ENCODE data around the gene CPT1A. TPM values are rescaled to one million over a fixed set of nuclear protein-coding genes. Genes with fewer than 3 reads are reported as not detected.
"Not testable (repeated sequence)": the region's sequence is repeated elsewhere in the genome, so short reads cannot be mapped to it uniquely, and the experiment has no call there.

Gene CPT1A
- 10 to 100 TPM; 31.6 to 37.1 (median 35.4) TPM for polyA plus RNA-seq (ENCODE audit: insufficient read length in 4 of 4)

DNA sequence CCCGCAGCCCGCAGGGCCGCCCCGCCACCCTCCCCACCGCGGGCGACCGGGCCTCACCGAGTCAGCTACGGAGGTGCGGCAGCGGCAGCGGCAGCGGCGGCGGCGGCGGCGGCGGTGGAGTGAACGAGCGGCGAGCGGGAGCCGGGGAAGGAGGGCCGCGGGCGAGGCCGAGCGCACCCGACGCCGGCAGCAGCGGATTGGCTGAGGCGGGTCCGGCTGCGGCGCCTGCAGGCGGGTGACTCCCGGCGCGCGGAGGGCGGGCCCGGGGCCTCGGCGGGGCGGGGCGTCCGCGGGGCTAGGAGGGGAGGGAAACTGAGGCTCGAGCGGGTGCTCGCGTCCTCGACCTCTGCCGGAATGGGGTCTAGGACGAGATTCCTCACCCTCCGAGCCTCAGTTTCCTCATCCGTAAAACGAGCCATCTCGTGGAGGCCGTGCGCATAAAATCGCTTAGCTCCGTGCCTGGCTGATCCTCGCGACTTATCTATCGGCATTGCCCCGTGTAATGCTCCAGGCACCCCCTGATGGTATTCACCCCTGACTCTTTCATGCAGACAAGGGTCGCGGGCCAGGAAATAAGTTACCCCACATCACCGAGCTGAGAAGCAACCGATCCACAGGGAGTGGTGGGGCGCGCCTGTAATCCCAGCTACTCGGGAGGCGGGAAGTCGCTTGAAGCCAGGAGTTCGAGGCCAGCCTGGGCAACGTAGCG, at the start of gene CPT1A:
Gene CPT1A, minus strand, starts transcription at position 199 of the 709 bp plus-strand sequence. CDS start 26,442 bp downstream, outside the sequence.
- no peak for DNase-seq (ENCODE audit: low read depth in 4 of 4, low spot score in 3 of 4)

DNA sequence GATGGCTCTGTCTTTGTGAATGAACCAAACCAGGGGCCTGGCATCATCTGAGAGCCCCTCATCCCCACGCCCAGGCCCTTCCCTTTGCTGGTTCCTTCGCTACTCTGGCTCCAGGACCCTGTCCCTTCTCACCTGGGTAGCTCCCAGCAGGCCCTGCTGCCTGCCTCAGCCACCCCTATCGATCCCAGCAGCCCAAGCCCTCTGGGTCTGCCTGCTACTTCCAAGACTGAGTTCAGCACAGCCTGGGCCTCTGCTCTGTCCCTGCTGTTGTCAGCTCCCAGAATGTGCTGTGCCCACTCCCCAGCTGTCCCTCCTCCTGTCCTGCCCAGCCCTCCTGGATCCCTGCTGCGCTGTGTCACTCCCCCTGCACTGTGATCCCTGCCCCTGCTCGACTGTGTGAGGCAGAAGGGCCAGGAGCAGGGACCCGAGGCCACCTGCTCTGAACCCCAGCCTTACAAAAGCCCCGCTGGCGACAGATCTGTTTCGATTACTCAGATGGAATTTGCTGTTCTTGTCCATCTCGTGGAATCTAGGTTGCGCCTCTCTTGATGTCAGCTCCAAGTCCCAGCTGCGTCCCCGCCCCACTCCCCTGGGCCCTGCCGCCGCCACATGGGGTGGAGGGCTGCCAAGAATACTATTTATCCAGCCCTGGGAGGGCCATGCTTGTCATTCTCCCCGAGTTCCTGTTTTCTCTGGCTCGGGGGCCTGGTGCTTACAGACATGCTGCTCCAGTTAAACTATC, 48.9 kb upstream of the CPT1A start:
- DNase-seq (ENCODE audit: low read depth in 4 of 4, low spot score in 3 of 4): no peak

GRCh38 chr11:68889948-68890446, 48.3 kb upstream of the CPT1A start:
- no peak for DNase-seq (ENCODE audit: low read depth in 4 of 4, low spot score in 3 of 4)

DNA sequence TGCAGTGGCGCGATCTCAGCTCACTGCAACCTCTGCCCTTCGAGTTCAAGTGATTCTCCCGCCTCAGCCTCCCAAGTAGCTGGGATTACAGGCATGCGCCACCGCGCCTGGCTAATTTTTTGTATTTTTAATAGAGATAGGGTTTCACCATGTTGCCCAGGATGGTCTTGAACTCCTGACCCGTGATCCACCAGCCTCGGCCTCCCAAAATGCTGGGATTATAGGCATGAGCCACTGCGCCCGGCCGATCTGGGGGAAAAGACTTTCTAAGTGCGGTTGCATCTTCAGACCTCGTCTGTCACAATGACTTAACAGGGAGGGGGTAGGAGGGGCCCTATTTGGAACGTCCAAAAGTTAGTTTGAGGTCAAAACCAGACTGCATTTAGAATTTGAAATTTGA, 43.1 kb upstream of the CPT1A start:
- DNase-seq (ENCODE audit: low read depth in 4 of 4, low spot score in 3 of 4): not testable (repeated sequence)

DNA sequence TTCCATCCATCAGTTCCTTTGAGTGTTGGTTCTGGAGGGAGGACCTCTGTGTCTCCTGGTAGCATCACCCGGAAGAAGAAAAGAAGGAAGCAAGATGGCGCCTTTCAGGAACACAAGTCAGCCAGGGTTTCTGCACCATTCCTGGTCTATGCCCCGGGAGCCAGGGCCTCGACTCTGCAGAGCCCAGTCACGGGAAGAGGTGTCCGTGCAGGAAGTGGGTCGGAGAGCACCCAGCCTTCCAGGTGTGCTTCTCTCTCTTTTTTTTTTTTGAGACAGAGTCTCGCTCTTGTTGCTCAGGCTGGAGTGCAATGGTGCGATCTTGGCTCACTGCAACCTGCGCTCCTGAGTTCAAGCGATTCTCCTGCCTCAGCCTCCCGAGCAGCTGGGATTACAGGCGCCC, 40.7 kb upstream of the CPT1A start:
- DNase-seq (ENCODE audit: low read depth in 4 of 4, low spot score in 3 of 4): no peak

- no peak for DNase-seq (ENCODE audit: low read depth in 4 of 4, low spot score in 3 of 4)
Measured at GRCh38 chr11:68881320-68881719, 39.6 kb upstream of the CPT1A start.

GRCh38 chr11:68880851-68881250, 39.1 kb upstream of the CPT1A start:
- DNase-seq (ENCODE audit: low read depth in 4 of 4, low spot score in 3 of 4): no peak

DNA sequence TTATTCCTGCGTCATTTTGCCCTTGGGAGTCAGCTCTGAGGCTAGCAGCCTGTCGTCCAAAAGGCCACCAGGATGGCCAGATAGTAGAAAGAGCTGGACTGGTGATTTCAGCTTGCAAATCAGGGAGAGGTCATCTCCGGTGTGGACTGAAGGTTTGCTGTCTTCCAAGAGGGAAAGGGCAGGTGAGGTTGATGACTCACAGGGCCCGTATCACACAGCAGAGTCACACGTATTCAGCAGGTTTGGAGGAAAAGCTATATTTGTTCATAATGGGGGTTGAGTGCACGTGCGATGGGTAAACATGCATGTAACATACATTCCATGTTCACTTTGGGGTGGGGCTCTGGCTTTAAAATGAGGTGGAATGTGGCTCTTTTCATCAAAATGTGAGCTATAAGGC, 36.3 kb upstream of the CPT1A start:
- no peak for DNase-seq (ENCODE audit: low read depth in 4 of 4, low spot score in 3 of 4)

GRCh38 chr11:68872216-68873003, 30.7 kb upstream of the CPT1A start:
- DNase-seq (ENCODE audit: low read depth in 4 of 4, low spot score in 3 of 4): no peak

- DNase-seq (ENCODE audit: low read depth in 4 of 4, low spot score in 3 of 4): no peak
Measured at GRCh38 chr11:68870470-68870869, 28.8 kb upstream of the CPT1A start.

- no peak for DNase-seq (ENCODE audit: low read depth in 4 of 4, low spot score in 3 of 4)
Measured at GRCh38 chr11:68868221-68868835, 26.6 kb upstream of the CPT1A start.

GRCh38 chr11:68867066-68867465, 25.4 kb upstream of the CPT1A start:
- DNase-seq (ENCODE audit: low read depth in 4 of 4, low spot score in 3 of 4): no peak

GRCh38 chr11:68865241-68865640, 23.5 kb upstream of the CPT1A start:
- DNase-seq (ENCODE audit: low read depth in 4 of 4, low spot score in 3 of 4): no peak

- DNase-seq (ENCODE audit: low read depth in 4 of 4, low spot score in 3 of 4): no peak
Measured at GRCh38 chr11:68863553-68864265, 22.0 kb upstream of the CPT1A start.

DNA sequence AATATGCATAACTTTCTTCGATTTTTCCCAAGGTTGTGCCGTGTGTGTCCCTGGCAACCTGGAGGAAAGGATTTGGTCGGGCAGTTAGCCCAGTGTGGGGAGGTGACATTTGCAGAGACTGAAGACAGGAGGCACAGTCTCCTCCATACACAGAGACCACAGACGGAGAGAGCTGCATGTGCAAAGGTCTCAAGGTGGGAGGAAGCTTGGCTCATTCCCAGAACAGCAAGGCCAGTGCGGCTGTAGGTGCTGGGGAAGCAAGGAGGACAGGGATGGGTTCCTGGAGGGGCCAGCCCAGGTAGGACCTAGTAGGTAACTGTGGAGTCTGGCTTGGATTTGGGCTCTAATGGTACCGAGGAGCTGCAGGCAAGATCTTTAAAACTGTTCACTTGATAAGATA, 20.7 kb upstream of the CPT1A start:
- DNase-seq (ENCODE audit: low read depth in 4 of 4, low spot score in 3 of 4): no peak

DNA sequence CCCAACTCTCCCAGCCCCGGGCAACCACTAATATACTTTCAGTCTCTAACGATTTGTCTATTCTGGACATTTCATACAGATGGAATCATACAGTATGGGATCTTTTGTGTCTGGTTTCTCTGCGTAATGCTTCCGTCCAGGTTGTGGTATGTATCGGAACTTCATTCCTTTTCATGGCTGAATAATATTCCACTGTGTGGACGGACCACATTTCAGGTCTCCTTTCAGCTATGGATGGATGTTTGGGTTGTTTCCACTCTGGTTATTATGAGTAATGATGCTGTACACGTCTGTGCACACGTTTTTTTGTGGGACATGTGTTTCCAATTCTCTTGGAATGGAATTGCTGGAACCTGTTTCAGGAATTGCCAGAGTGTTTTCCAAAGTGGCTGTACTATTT, 17.4 kb upstream of the CPT1A start:
- DNase-seq (ENCODE audit: low read depth in 4 of 4, low spot score in 3 of 4): no peak

DNA sequence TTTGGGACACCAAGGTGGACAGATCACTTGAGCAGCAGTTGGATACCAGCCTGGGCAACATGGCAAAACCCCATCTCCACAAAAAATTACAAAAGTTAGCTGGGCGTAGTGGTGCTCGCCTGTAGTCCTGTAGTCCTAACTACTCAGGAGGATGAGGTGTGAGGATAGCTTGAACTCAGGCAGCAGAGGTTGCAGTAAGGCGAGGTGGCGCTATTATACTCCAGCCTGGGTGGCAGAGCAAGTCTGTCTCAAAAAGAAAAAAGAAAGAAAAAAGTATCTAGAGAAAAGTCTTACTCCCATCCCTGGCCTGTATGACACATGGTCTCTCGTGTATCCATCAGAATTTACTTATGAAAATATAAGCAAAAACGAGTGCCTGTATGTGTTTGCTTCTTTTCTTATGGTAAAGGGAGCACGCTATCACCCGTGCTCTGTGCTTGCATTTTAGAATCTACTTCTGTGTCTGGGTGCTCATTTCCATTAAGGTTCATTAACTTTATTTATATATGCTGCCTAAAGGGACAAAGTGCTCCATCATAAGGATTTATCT, 15.4 kb upstream of the CPT1A start:
- DNase-seq (ENCODE audit: low read depth in 4 of 4, low spot score in 3 of 4): no peak

GRCh38 chr11:68856425-68857030, 14.8 kb upstream of the CPT1A start:
- not testable (repeated sequence) for DNase-seq (ENCODE audit: low read depth in 4 of 4, low spot score in 3 of 4)
